GM21360 (cell line): ENCODE data around the gene FUT4.
A peak's percentile ranks its signal among the peaks of the same experiment; 100 is the strongest.
"Not testable (repeated sequence)": the region's sequence is repeated elsewhere in the genome, so short reads cannot be mapped to it uniquely, and the experiment has no call there.

Experiments
- ATAC-seq: cut with Tn5 transposase; IDR thresholded peaks from one replicate; pipeline ENCODE4 v1.9.1; 2021; ENCODE audit warnings: mild to moderate bottlenecking, moderate library complexity; ENCODE audit not compliant: unreplicated experiment

Gene FUT4

DNA sequence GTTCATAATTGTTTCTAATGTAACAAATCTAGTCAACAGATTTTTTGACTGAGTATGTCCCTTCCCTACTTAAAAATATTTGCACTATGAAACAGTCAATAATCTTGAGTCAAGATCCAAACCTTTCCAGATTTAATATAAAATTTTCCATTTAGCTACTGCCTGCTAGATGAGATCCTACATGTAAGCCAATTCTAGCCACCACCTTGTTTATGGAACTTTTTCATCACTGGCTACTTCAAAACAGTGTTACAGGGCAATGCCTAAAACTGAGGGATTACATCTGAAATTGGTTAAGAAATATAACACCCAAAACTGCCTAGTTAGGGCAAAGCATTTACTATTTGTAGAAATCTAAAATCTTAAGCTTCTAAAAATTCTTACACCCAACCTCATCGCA lies 10.5 kb upstream of the FUT4 start:
- no peak for ATAC-seq

DNA sequence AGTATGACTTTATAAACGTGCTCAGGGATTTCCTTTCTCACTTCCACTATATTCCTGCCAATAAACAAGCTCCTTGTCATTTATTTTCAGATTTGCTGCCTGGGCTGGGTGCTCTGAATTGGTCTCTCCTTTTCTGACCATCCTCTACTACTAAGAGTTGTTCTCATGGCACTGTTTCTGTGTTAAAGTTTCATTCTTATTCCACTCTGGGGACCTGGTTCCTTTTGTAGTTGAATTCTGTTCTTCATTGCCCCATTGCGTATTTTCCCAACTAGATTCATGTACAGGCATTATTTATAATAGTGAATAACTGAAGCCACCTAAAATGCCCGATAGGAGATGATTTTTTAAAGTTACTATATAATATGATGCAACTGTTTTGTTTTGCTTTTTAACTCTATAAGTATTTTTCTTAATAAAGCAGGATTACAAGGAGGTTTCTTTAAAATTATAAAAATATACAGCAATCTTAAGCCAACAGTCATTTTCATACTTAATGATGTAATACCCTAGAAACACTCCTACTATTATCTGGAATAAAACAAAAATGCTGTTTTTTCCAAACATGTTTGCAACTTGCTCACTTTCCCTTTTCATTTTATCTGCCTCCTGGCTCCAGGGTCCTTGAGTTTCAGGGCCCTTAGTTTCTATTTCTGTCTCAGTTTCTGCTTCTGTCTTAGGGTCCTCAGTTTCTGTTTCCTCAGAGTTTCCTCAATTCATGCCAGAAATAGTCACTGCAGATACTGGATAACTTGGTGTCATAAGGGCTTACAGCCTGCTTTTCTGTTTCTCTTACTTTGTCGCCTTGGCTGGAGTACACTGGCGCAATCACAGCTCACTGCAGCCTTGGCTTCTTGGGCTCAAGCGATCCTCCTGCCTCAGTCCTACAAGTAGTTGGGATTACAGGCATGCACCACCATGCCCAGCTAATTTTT lies 9.8 kb upstream of the FUT4 start:
- no peak for ATAC-seq

DNA sequence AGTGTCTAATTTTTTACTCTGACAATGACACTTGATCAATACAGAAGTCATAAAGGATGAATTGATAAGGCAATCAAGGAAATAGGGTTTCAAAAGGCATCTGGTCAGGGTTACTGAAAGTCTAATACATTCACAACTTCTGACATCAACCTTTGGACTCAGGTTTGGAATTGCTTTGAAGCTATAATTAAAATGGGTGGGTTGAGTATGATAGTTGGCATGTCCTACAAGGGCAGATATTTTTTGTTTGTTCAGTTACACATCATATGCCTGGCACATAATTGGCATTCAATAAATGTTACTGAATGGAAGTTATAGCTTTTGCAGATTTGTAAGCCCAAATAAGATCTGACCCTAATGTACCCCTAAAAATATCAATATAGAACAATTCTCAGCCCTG lies 7.3 kb upstream of the FUT4 start:
- no peak for ATAC-seq

DNA sequence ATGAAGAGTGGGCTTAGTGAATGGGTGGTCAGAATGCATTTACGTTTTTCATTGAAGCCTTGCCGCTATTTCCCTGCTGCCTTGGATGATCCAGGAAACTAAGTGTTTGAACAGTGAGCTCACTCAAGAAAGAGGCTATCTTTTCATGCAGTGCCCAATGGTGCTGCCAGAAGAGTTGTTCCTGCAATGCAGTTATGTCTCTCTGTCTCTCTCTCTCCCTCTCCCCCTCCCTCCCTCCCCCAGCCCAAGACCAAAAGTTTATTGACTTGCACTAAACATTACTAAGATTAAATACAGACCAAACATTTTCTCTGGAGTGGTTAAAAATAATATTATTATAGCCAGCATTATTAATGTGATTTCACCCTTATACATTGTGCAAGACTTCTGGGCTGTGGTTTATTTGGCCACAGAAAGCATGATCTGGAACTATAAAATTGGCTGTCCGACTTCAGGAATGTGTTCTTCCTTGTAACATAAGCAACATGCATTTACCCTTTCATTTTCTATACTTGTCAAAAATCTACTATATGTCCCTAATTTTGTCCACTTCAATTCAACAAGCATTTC lies 6.6 kb upstream of the FUT4 start:
- ATAC-seq = no peak

DNA sequence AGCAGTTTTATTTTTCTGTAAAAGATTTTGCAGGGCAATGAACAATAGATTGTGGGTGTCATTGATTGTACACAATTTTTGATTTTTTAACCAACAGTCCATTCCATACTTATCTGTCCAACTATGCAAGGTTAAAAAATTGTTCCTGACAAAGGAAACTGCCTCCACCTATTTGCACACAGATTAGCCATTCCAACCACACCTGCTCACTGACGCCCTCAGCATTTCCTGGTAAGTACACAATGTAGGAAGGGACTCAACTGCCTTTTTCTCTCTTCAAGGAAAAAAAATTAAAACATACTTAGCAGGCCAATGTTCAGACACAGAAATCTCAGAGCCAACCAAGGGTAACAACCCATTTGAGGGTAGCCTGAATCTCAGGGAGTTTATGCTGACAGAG lies 4.3 kb upstream of the FUT4 start:
- no peak for ATAC-seq

DNA sequence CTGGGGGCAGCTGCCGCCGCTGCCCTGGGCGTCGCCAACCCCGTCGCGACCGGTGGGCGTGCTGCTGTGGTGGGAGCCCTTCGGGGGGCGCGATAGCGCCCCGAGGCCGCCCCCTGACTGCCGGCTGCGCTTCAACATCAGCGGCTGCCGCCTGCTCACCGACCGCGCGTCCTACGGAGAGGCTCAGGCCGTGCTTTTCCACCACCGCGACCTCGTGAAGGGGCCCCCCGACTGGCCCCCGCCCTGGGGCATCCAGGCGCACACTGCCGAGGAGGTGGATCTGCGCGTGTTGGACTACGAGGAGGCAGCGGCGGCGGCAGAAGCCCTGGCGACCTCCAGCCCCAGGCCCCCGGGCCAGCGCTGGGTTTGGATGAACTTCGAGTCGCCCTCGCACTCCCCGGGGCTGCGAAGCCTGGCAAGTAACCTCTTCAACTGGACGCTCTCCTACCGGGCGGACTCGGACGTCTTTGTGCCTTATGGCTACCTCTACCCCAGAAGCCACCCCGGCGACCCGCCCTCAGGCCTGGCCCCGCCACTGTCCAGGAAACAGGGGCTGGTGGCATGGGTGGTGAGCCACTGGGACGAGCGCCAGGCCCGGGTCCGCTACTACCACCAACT lies 1.0 kb downstream of the FUT4 start:
- ATAC-seq = peak; percentile 1

DNA sequence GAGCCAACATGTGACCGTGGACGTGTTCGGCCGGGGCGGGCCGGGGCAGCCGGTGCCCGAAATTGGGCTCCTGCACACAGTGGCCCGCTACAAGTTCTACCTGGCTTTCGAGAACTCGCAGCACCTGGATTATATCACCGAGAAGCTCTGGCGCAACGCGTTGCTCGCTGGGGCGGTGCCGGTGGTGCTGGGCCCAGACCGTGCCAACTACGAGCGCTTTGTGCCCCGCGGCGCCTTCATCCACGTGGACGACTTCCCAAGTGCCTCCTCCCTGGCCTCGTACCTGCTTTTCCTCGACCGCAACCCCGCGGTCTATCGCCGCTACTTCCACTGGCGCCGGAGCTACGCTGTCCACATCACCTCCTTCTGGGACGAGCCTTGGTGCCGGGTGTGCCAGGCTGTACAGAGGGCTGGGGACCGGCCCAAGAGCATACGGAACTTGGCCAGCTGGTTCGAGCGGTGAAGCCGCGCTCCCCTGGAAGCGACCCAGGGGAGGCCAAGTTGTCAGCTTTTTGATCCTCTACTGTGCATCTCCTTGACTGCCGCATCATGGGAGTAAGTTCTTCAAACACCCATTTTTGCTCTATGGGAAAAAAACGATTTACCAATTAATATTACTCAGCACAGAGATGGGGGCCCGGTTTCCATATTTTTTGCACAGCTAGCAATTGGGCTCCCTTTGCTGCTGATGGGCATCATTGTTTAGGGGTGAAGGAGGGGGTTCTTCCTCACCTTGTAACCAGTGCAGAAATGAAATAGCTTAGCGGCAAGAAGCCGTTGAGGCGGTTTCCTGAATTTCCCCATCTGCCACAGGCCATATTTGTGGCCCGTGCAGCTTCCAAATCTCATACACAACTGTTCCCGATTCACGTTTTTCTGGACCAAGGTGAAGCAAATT lies 1.8 kb downstream of the FUT4 start:
- no peak for ATAC-seq

DNA sequence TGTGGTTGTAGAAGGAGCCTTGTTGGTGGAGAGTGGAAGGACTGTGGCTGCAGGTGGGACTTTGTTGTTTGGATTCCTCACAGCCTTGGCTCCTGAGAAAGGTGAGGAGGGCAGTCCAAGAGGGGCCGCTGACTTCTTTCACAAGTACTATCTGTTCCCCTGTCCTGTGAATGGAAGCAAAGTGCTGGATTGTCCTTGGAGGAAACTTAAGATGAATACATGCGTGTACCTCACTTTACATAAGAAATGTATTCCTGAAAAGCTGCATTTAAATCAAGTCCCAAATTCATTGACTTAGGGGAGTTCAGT lies 2.4 kb downstream of the FUT4 start:
- ATAC-seq = no peak

DNA sequence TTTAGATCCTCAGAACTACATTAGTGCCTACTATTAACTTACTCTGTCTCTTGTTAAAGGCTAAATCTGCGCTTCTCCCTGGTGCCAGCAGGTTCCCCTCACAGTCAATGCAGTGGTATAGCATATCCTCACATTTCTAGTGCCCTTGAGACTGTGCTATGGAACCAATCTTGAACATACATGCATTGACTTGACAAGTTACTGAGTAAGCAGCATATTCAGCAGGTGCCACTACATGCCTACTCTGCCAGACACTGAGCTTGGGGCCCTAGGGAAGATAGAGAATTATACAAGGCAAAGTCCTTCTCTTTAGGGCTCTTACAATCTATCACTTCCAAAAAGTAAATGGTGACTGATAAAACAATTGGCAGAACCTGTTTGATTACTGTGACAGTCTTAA lies 3.2 kb downstream of the FUT4 start:
- ATAC-seq = no peak

DNA sequence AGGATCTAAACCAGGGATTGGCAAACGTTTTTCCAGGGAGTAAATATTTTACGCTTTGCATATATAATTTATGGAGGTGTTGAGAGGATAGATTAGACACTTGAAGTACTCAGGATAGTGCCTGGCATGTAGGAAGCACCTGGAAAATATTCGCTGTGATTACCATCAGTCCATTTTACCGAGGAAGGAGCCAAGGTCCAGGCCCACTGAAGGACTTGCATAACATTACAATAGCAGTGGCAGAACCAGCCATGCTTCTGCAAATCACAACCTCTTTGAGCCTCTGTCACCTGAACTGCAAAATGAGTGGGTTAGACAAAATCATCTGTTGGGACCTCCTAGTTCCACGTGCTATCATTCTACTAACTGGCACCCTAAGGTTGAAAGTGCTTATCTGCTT lies 5.4 kb downstream of the FUT4 start:
- no peak for ATAC-seq

DNA sequence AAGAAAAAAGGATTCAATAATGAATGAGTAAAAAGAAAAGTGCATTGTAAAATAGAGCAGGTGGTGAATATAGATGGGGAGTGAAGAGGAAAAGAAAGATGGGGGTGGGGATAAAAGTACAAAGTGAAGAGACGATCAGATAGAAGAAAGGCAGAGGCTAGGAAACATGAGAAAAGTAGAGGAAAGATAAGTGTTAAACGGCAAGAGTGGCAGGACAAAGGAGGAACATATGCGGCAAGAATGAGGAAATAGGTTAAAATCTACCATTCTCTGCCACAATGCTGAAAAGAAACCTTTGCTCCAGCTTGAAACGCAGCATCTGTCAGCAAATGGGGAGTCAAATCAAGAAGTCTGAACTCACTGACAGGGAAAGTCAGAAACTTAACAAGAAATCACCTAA lies 6.8 kb downstream of the FUT4 start:
- no peak for ATAC-seq

DNA sequence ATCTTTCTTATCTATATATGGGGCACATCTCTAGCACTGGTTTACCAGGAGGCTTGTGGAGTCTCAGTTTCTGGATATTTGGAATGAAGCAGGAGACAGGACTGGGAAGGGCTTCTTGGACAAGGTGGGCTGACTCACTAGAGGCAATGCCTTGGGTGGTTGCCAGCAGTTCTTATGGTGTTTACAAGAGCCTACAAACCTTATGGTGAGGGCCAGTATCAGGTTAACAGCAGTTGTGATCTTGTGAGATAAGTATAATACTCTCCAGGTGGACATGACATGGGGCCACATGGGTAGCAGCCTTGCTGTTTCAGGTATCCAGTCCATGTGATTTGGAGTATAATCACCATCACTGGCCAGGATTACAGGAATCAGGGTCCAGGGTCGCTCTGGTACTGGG lies 10.2 kb downstream of the FUT4 start:
- ATAC-seq = no peak

DNA sequence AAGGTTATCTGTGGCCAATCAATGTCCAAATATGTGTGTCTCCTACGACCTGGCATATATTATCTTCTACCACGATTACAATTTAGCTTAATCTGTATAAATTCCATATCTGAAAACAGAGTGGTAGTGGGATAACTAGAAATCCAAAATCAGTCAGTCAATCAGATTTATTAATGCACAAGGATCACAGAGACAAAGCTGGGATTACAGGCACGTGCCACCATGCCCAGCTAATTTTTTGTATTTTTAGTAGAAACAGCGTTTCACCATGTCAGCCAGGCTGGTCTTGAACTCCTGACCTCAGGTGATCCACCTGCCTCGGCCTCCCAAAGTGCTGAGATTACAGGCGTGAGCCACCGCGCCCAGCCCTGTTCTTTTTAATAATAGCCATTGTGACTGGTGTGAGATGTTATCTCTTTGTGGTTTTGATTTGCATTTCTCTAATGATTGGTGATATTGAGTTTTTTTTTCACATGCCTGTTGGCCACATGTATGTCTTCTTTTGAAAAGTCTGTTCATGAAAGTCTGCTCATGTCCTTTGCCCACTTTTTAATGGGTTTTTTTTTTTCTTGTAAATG lies 12.1 kb downstream of the FUT4 start:
- ATAC-seq = not testable (repeated sequence)

DNA sequence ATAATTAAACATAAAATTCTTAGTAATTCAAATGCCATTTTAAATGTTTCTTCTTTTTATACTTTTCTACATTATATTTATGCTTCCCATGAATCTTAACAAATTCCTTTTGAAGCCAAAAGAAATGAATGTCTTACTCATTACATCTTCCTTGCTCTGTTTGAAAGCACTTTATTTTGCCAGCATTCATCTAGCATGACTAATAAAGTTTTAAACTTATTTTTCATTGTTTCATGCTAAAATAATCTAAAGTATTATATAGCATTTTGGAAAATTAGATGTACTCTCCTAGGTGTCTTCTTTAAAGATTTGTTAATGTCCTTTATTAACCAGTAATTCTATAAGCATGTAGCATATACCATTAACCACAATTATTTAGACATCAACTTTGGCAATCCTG lies 13.7 kb downstream of the FUT4 start:
- ATAC-seq = no peak

DNA sequence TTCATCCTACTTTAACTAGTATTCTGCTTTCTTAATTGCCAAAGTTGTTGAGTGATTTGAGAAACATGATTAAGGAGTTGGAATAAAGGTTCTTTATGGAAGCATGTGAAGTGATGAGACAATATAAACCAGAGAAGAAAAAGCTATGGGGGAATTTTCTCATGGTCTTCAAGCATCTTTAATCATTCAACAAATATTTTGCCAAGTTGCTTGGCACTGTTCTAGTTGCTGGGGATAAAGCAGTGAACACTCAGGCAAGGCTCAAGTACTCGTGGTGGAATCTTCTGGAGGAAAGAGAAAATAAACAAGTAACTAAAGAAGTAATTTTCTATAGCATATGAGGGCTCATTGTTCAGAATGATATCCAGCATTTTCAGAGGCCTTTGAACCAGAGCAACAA lies 14.3 kb downstream of the FUT4 start:
- no peak for ATAC-seq

DNA sequence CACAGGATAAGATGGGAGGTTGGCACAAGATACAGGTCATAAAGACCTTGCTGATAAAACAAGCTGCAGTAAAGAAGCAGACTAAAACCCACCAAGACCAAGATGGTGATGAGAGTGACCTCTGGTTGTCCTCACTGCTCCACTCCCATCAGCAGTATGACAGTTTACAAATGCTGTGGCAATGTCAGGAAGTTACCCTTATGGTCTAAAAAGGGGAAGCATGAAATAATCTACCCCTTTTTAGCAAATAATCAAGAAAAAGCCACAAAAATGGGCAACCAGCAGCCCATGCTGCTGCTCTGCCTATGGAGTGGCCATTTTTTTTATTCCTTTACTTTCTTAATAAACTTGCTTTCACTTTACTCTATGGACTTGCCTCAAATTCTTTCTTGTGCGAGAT lies 14.7 kb downstream of the FUT4 start:
- no peak for ATAC-seq

DNA sequence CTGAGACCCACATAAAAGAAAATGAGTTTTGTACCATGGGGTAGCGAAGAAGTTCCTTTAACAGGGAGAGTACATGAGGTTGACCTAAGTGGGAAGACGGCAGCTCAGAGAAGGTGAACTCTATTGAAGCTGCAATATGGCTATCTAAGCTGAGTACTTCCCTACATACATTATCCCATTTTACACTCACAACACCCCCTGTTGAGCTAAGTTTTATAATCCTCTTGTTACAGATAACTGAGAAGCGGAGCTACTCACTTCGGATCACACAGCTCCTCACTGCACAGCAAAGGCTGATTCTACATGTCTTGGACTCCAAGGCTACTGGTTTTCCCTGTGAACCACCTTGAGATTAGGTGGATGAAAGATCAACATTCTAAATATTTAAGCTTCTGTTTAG lies 15.2 kb downstream of the FUT4 start:
- ATAC-seq = no peak

DNA sequence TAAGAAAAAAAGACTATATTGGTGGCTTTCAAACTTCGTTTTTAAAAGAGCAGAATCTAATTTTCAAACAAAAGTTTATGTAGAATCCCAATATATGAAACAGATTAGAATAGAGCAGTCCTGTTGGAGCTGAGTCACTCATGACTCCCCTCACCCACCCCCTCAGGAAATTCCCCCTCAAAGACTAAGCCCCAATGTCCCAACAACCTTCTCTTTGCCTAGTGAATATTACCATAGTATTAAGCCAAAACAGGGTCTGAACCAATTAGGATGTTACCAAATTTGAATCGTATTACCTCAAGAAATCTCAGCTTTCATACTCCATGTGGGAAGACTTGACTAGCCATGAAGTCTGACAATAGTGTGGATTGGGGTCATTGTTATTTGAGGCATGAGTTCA lies 15.6 kb downstream of the FUT4 start:
- no peak for ATAC-seq

DNA sequence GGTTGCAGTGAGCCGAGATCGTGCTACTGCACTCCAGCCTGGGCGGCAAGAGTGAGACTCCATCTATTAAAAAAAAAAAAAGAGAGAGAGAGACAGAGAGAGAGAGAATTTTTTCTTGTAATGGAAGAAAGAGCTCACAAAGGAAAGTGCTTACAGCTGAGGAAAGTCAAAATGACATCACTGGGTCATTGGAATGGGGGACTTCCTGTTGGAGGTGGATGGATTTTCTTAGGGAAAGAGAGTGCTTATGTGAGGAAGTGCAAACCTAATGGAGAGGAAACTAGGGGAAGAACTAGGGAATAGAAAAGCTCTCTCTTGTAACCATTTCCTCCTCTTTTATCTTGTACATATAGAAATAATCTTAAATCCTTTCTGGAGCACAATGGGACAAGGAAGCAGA lies 17.1 kb downstream of the FUT4 start:
- no peak for ATAC-seq

DNA sequence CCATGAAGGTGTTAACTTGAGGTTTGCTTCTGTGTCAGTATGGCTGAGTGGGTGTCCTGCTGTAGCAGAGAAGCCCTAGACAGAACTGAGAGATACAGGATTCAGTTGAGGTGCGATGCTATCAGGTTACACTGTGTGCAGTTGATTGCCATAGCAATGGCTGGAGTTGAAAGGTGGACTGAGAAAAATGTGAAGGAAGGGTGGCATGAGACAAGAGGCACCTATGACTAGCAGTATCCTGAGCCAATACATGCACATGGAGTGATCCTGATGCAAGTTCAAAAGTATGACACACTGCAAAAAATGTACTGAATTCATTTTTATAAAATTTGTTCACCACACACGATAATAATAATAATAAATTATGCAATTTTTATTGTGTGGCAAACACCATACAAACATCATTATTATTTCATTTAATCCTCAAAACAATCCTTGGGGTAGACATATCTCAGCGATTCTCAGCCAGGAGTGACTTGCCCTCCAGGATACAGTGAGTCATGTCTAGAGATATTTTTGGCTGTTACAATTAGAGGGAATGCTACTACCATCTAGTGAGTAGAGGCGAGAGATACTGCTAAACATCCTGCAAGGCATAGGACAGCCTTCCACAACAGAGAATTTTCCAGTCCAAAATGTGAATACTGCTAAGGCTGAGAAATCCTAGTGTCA lies 19.6 kb downstream of the FUT4 start:
- ATAC-seq = no peak
